ENCODE data around the gene CENPE. TPM values are rescaled to one million over a fixed set of nuclear protein-coding genes. Genes with fewer than 3 reads are reported as not detected.
A peak's percentile ranks its signal among the peaks of the same experiment; 100 is the strongest.

The CENPE gene
- total RNA-seq, 1 experiment from 2014 or later, result 9.7 TPM

GRCh38 chr4:103144926-103145325, 53.2 kb downstream of the CENPE start:
- in situ Hi-C loops (cut with HindIII; ENCODE audit: low pct_unique_long_range_greater_than_20kb, low sequenced_read_pairs), result no loop called here
- DNase-seq (ENCODE audit: low read depth, low spot score), result no peak

GRCh38 chr4:103137446-103137827, 60.7 kb downstream of the CENPE start:
- in situ Hi-C loops (cut with HindIII; ENCODE audit: low pct_unique_long_range_greater_than_20kb, low sequenced_read_pairs), result no loop called here
- DNase-seq (ENCODE audit: low read depth, low spot score), result no peak

GRCh38 chr4:103136671-103137445, 61.3 kb downstream of the CENPE start:
- no peak for DNase-seq (ENCODE audit: low read depth, low spot score)
- in situ Hi-C loops (cut with HindIII; ENCODE audit: low pct_unique_long_range_greater_than_20kb, low sequenced_read_pairs), result no loop called here

- in situ Hi-C loops (cut with HindIII; ENCODE audit: low pct_unique_long_range_greater_than_20kb, low sequenced_read_pairs), result no loop called here
- no peak for DNase-seq (ENCODE audit: low read depth, low spot score)
These were observed 69.0 kb downstream of the CENPE start for GRCh38 chr4:103129174-103129573.

- DNase-seq (ENCODE audit: low read depth, low spot score), result no peak
- in situ Hi-C loops (cut with HindIII; ENCODE audit: low pct_unique_long_range_greater_than_20kb, low sequenced_read_pairs), result no loop called here
These were observed 72.0 kb downstream of the CENPE start for GRCh38 chr4:103126126-103126525.

GRCh38 chr4:103123114-103123513, 75.0 kb downstream of the CENPE start:
- in situ Hi-C loops (cut with HindIII; ENCODE audit: low pct_unique_long_range_greater_than_20kb, low sequenced_read_pairs), result no loop called here
- DNase-seq (ENCODE audit: low read depth, low spot score), result no peak

GRCh38 chr4:103118166-103118565, 80.0 kb downstream of the CENPE start:
- DNase-seq (ENCODE audit: low read depth, low spot score), result no peak
- in situ Hi-C loops (cut with HindIII; ENCODE audit: low pct_unique_long_range_greater_than_20kb, low sequenced_read_pairs), result no loop called here

- DNase-seq (ENCODE audit: low read depth, low spot score), result no peak
- in situ Hi-C loops (cut with HindIII; ENCODE audit: low pct_unique_long_range_greater_than_20kb, low sequenced_read_pairs), result no loop called here
These were observed 86.5 kb downstream of the CENPE start for GRCh38 chr4:103111598-103111997.

GRCh38 chr4:103108542-103108941, 89.6 kb downstream of the CENPE start:
- in situ Hi-C loops (cut with HindIII; ENCODE audit: low pct_unique_long_range_greater_than_20kb, low sequenced_read_pairs), result no loop called here
- DNase-seq (ENCODE audit: low read depth, low spot score), result no peak

GRCh38 chr4:103105558-103106356, 92.4 kb downstream of the CENPE start:
- DNase-seq (ENCODE audit: low read depth, low spot score), result no peak
- in situ Hi-C loops (cut with HindIII; ENCODE audit: low pct_unique_long_range_greater_than_20kb, low sequenced_read_pairs), result no loop called here

GRCh38 chr4:103104886-103105285, 93.3 kb downstream of the CENPE start:
- in situ Hi-C loops (cut with HindIII; ENCODE audit: low pct_unique_long_range_greater_than_20kb, low sequenced_read_pairs), result no loop called here
- no peak for DNase-seq (ENCODE audit: low read depth, low spot score)

- in situ Hi-C loops (cut with HindIII; ENCODE audit: low pct_unique_long_range_greater_than_20kb, low sequenced_read_pairs), result no loop called here
- DNase-seq (ENCODE audit: low read depth, low spot score), result no peak
These were observed 97.5 kb downstream of the CENPE start for GRCh38 chr4:103100691-103101090.

- peak; percentile 91 for DNase-seq (ENCODE audit: low read depth, low spot score)
- in situ Hi-C loops (cut with HindIII; ENCODE audit: low pct_unique_long_range_greater_than_20kb, low sequenced_read_pairs), result no loop called here
These were observed 98.3 kb downstream of the CENPE start, which contains the start of gene BDH2 for GRCh38 chr4:103099691-103100392. Gene BDH2, minus strand, starts transcription at chr4:103099834. Its CDS starts 3,580 bp downstream, at chr4:103096254.

GRCh38 chr4:103098756-103099440, 99.2 kb downstream of the CENPE start:
- in situ Hi-C loops (cut with HindIII; ENCODE audit: low pct_unique_long_range_greater_than_20kb, low sequenced_read_pairs), result no loop called here
- peak; percentile 7 for DNase-seq (ENCODE audit: low read depth, low spot score)

- DNase-seq (ENCODE audit: low read depth, low spot score), result no peak
- in situ Hi-C loops (cut with HindIII; ENCODE audit: low pct_unique_long_range_greater_than_20kb, low sequenced_read_pairs), result no loop called here
These were observed 99.8 kb downstream of the CENPE start for GRCh38 chr4:103098341-103098740.

GRCh38 chr4:103097112-103097511, 101.0 kb downstream of the CENPE start:
- in situ Hi-C loops (cut with HindIII; ENCODE audit: low pct_unique_long_range_greater_than_20kb, low sequenced_read_pairs), result no loop called here
- DNase-seq (ENCODE audit: low read depth, low spot score), result no peak

GRCh38 chr4:103095080-103095479, 103.1 kb downstream of the CENPE start:
- peak; percentile 9 for DNase-seq (ENCODE audit: low read depth, low spot score)
- in situ Hi-C loops (cut with HindIII; ENCODE audit: low pct_unique_long_range_greater_than_20kb, low sequenced_read_pairs), result no loop called here

GRCh38 chr4:103092245-103092644, 105.9 kb downstream of the CENPE start:
- in situ Hi-C loops (cut with HindIII; ENCODE audit: low pct_unique_long_range_greater_than_20kb, low sequenced_read_pairs), result no loop called here
- no peak for DNase-seq (ENCODE audit: low read depth, low spot score)
